HG02798 (cell line): ENCODE data around the gene METTL16.

Experiments
- ATAC-seq: cut with Tn5 transposase; IDR thresholded peaks from one replicate; pipeline ENCODE4 v1.9.1; 2021; ENCODE audit warnings: mild to moderate bottlenecking; ENCODE audit not compliant: unreplicated experiment, poor library complexity

The METTL16 gene

GRCh38 chr17:2385240-2386210, 126.2 kb downstream of the METTL16 start:
- ATAC-seq = no peak

DNA sequence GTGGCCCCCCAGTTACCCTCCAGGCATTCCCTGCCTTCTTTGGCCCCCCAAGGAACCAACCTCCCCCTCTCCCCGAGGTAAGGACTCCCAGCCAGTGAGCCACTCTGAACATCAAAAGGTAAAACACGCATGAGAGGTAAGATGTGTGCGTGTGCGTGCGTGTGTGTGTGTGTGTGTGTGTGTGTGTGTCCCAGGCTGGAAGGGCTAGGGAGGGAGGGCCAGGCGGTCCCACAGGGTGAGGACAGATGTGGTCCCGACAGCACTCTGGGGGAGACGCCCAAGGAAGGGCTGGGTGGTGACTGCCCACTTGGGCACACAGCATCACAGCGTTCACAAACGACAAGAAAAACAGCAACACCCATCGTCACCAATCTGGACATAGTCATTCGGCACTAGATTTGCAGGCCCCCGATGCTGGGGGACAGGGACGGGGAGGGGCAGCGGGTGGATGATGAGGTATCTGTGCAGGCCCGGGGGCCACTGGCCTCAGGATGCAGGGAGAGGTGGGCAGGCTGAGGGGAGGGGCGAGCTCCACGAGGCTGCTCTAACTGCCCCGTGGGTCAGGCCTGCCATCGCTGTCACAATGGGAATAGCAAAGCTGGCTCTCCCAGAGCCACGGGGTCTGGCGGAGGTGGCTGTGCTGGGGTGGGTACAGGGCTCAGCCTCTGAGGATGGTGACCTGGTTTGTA, 127.1 kb downstream of the METTL16 start:
- ATAC-seq = no peak

- no peak for ATAC-seq
Observed at GRCh38 chr17:2383628-2384167, 128.0 kb downstream of the METTL16 start.

DNA sequence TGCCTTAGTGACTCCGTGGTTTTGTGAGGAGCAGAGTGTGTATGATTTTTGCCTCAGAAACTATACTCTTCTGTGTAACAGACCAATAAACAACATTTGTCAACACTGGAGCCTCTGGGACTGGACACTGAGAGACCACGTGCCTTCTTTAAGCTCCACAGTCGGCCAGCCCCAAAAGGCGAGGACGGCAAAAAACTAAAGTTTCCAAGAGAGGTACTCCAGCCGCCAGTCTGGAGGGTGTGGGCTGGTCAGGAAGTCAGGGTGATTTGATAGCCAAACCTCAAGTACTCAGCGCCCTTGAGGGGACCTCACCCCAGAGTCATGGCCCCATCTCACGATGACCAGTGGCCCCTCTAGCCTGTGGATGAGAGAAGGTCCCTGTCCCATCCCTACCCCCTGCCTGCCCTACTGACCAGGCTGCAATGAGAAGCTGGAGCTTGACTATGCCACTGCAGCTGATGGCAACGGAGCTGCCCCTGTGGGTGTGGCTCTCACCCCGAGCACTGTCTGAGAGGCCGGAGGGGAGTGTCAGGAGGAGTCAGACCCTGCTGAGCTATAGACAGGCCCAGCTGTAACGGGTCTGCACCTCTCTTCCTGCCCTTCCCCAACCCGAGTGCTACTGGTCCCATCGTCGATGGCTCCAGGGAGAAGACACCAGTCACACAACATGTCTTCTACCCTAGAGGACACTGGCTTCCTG, 130.6 kb downstream of the METTL16 start:
- ATAC-seq = no peak

GRCh38 chr17:2380226-2380922, 131.3 kb downstream of the METTL16 start:
- ATAC-seq = no peak

- no peak for ATAC-seq
Observed at GRCh38 chr17:2379489-2380225, 132.0 kb downstream of the METTL16 start.

DNA sequence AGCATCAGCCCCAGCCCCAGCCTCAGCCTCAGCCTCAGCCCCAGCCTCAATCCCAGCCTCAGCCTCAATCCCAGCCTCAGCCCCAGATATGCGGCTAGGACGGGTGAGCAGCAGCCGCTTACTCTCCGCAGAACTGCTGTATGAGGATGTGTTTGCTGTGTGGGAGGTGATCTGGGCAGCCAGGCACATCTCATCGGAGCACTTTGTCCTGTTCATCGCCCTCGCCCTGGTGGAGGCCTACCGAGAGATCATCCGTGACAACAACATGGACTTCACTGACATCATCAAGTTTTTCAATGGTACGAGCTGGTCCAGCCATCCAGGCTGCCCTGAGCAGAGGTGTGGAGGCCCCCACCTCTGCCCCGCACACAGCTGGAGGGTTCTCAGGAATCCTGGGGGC, 132.8 kb downstream of the METTL16 start:
- no peak for ATAC-seq

- ATAC-seq = no peak
Observed at GRCh38 chr17:2377659-2378058, 134.0 kb downstream of the METTL16 start.

DNA sequence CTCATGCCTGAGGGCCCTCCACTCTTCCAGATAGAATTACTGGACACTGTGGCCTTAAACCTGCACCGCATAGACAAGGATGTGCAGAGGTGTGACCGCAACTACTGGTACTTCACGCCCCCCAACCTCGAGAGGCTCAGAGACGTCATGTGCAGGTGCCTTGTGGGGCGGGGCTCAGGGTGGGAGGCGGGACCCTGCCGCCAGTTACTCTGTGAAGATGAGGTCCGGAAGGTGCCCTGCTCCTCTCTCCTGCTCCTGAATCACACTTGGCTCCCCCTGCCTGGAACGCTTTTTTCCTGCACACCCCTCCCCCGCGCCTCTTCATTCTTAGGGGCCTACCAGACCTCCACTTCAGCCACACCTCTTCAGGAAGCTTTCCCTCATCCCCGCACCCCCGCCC, 135.6 kb downstream of the METTL16 start:
- ATAC-seq = no peak

DNA sequence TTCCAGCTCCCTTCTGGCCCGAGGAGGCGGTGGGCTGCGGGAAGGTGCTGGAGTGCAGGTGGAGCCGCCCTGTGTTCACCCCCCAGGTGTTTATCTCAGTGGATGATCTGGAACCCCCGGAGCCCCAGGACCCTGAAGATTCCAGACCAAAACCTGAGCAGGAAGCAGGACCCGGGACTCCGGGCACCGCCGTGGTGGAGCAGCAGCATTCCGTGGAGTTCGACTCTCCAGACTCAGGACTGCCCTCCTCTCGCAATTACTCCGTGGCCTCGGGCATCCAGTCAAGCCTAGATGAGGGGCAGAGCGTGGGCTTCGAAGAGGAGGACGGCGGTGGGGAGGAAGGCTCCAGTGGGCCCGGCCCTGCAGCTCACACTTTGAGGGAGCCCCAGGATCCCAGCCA, 136.3 kb downstream of the METTL16 start:
- no peak for ATAC-seq

DNA sequence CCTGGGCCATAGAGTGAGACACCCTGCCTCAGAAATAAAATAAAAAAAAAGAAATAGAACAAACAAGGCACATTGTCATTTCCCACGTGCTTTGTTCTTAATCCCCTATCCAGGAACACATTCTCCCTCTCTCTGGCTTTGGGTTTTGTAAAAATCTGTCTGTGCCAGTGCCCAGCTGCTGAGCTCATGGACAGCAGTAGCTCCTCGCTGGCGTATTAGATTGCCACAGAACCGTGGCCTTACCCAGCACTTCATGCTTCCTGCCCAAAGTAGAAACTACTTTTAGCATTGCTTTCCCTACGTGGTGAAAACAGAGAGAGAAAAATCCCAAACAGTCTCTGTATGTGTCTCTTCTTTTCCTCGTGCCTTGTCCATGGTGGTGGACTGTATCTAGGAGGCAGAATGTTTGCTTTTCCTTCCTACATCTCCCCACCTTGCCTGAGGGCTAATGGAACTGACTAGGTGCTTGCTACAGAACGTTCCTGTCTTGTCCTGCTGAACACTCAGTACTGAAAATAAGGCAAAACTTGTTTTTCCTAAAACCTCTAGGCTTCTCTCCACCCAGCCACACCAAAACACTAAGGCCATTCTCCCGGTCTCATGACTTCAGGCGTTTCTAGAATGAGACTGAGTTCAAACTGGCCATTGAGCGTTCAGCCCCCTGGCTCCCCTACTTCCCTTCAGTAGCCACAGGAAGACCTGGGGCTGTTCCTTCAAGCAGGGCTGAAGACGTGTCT, 137.0 kb downstream of the METTL16 start:
- ATAC-seq = no peak

DNA sequence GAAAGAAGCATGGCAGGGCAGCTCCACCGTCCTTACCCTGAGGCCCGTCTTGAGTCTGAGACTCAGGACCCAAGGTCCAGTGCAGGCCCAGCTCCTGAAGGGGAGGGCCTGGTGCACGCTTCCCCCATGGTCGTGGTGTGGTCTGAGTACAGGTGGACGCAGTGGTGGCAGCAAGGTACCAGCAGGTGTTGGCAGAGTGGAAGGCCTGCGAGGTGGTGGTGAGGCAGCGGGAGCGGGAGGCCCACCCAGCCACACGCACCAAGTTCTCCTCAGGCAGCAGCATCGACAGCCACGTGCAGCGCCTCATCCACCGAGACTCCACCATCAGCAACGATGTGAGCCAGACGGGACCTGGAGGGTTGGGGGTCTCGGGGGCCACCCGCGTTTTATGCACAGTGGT, 138.5 kb downstream of the METTL16 start:
- no peak for ATAC-seq

DNA sequence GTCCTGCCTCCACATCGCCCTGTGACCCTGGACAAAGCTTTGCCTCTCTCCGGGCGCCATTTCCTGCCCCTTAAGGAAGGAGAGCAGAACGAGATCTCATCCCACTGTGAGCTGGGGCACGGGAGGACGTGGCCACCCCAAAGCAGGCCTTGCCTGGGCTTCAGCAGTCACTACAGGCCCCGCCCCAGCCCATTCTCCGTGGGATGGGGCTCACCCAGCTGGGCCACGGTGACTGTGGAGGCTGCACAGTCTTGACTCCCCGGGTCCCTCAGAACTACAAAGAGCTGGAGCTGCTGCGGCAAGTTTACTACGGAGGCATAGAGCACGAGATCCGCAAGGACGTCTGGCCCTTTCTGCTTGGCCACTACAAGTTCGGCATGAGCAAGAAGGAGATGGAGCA, 139.0 kb downstream of the METTL16 start:
- no peak for ATAC-seq

GRCh38 chr17:2372180-2372579, 139.5 kb downstream of the METTL16 start:
- ATAC-seq = no peak

GRCh38 chr17:2371183-2372130, 140.2 kb downstream of the METTL16 start:
- no peak for ATAC-seq

- ATAC-seq = no peak
Observed at GRCh38 chr17:2370211-2370589, 141.5 kb downstream of the METTL16 start.

- ATAC-seq = no peak
Observed at GRCh38 chr17:2369551-2370210, 142.0 kb downstream of the METTL16 start.
